C4-2B (cell line): ENCODE measurements around the gene TAF4B.

Source experiments
- CTCF ChIP-seq: fragments of 450-650 bp; conservative IDR thresholded peaks from 2 replicates; pipeline ENCODE4 v1.5.1; 2017; ENCODE audit warnings: mild to moderate bottlenecking
- ZFX ChIP-seq: fragments of 450-650 bp; IDR thresholded peaks from 2 replicates; pipeline ENCODE4 v1.6.1; 2017

- TF ChIP-seq CTCF (no peak), ZFX (no peak)
Measured at GRCh38 chr18:26350961-26351360, 124.7 kb downstream of the TAF4B start.
